ENCODE results near the gene NUTF2.

- TF ChIP-seq EZH2 (IDR thresholded peaks at IDR 0.05) (no peak), POLR2AphosphoS5 (IDR thresholded peaks at IDR 0.05; ENCODE audit: borderline replicate concordance, low read depth, low read length) (no peak)
Measured at GRCh38 chr16:67811899-67812298, 34.8 kb upstream of the NUTF2 start.

All from SK-N-MC (cell line).